ENCODE data around the gene ASIC5. TPM values are rescaled to one million over a fixed set of nuclear protein-coding genes. Genes with fewer than 3 reads are reported as not detected.
A peak's percentile ranks its signal among the peaks of the same experiment; 100 is the strongest.

Gene ASIC5
- total and polyA plus RNA-seq, 11 donors, result not detected

DNA sequence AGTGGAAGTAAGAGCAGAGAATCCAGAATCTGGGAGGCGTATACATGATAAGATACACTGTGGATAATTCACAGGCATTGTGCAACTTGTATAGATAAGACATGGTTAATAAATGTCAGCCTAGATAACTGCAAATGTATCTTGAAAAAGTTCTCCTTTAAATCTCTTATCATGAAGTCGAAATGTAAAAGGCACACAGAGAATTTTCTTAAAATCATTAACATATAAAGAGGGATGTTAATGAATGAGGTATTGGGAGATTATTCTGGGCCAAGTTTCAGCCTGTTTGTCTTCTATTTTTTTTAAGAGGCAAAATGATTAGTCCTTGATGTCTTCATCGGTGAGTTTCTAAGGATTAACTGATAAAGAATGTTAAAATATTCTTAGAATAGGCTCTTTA lies 38.3 kb upstream of the ASIC5 start:
- Histone ChIP-seq H3K36me3 (no peaks in the 10 kb centered on the region), H3K27ac (no peak overlapping the region), H3K27me3 (no peaks in the 10 kb centered on the region), H3K4me1 (peaks cover 0 to 13% (median 0%) of the 10 kb centered on the region in 12 donors), H3K4me3 (no peak overlapping the region), H3K9me3 (no peaks in the 10 kb centered on the region)
- no peak for DNase-seq
- intact Hi-C loops (cut with DNase I), result no loop called here
- TF ChIP-seq, protein P1, sequence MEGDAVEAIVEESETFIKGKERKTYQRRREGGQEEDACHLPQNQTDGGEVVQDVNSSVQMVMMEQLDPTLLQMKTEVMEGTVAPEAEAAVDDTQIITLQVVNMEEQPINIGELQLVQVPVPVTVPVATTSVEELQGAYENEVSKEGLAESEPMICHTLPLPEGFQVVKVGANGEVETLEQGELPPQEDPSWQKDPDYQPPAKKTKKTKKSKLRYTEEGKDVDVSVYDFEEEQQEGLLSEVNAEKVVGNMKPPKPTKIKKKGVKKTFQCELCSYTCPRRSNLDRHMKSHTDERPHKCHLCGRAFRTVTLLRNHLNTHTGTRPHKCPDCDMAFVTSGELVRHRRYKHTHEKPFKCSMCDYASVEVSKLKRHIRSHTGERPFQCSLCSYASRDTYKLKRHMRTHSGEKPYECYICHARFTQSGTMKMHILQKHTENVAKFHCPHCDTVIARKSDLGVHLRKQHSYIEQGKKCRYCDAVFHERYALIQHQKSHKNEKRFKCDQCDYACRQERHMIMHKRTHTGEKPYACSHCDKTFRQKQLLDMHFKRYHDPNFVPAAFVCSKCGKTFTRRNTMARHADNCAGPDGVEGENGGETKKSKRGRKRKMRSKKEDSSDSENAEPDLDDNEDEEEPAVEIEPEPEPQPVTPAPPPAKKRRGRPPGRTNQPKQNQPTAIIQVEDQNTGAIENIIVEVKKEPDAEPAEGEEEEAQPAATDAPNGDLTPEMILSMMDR (IDR thresholded peaks at IDR 0.05), result no peak
- no peak for TF ChIP-seq POLR2A (IDR thresholded peaks at IDR 0.05)
- 45 to 54% (median 51%) methylated on average over 3 of the region's 3 CpGs for WGBS, 4 donors
- no peak for ATAC-seq

DNA sequence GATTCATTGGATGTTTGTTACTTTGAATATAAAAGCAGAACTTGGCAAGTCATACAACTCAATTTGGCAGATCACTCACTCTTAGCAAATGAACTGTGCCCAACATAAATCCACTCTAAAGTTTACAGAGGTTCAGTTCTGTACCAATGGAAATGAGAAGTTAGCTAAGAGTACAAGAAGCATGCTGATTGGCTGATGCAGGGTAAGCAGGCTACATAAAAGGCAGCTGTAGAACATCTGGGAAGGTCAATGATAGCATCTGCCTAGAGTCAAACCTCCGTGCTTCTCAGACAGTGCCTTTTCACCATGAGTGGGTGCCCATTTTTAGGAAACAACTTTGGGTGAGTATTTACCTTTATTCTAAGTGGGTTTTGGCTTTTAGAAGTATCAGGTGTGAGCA lies 37.4 kb upstream of the ASIC5 start, which contains the start of gene TDO2:
TSS of gene TDO2 (plus strand) at position 244 of the 400 bp plus-strand sequence. CDS start at position 307, 63 bp downstream.
- no peak for TF ChIP-seq POLR2A (IDR thresholded peaks at IDR 0.05)
- TF ChIP-seq, protein P1 (IDR thresholded peaks at IDR 0.05), result no peak
- DNase-seq, result no peak
- WGBS, 4 donors, result 38 to 63% (median 52%) methylated on average over 1 of the region's 1 CpG

DNA sequence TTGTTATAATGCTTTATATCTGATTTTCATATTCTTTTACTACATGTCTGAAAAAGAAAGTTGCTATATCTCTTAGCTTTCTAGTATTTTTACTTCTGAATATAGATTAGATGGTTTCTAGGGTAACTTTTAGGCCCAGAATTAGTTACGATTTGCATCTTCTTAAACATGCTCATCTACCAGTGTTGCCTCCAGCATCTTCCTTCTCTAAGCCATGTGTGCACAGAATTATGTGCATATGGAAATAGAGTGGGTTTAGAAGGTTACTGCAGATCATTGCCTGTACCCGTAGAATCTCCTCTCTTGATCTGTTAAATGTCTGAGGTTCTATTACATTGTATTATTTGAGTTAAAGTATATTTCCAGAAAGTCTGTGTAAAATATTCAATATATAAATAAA lies 34.9 kb upstream of the ASIC5 start:
- Histone ChIP-seq H3K9me3 (peaks cover 0 to 14% (median 0%) of the 10 kb centered on the region in 12 donors), H3K4me3 (no peak overlapping the region), H3K27ac (peak overlapping the region in 1 of 12 donors; percentile 33), H3K36me3 (no peaks in the 10 kb centered on the region), H3K27me3 (no peaks in the 10 kb centered on the region), H3K4me1 (peaks cover 0 to 9% (median 0%) of the 10 kb centered on the region in 12 donors)
- no peak for DNase-seq
- intact Hi-C loops (cut with DNase I), result no loop called here
- TF ChIP-seq, protein P1 (IDR thresholded peaks at IDR 0.05), result no peak
- no peak for TF ChIP-seq POLR2A (IDR thresholded peaks at IDR 0.05)
- WGBS, 4 donors, result 85 to 92% (median 87%) methylated on average over 2 of the region's 2 CpGs
- ATAC-seq, result no peak

More for the DNA sequence above, 37.4 kb upstream of the ASIC5 start, which contains the start of gene TDO2:
- intact Hi-C loops (cut with DNase I), result no loop called here
- Histone ChIP-seq H3K4me3 (no peak within 1 kb of the TSS), H3K27ac (no peak within 1 kb of the TSS), H3K9me3 (peaks cover 0 to 6% (median 0%) of the 10 kb centered on the region in 12 donors), H3K27me3 (no peaks in the 10 kb centered on the region), H3K4me1 (peaks cover 0 to 13% (median 0%) of the 10 kb centered on the region in 12 donors), H3K36me3 (no peaks in the 10 kb centered on the region)
- ATAC-seq, result no peak

DNA sequence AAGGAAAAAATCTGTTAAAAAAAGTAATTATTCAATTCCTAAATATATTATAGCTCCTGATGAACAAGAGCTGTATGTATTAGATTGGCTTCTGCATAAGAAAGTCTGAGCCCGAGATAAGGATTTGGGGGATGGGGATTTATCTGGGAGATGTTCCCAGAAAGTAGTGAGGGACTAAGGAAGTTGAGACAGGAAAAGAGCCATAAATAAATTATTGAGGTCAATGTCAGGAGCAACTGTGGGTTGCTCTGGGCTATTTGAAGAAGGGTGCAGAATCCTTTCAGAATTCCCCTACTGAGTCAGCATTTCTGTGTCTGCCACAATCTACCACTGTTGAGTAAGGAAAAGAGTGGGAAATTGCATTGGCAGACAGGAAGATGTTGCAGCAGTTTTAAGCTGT lies 34.3 kb upstream of the ASIC5 start:
- ATAC-seq, result peak in 1 of 4 donors; percentile 20
- 26 to 61% (median 52%) methylated on average over 1 of the region's 1 CpG for WGBS, 4 donors
- peak overlapping the region in 1 of 12 donors; percentile 57 for H3K27ac ChIP-seq

More for the DNA sequence above, 34.3 kb upstream of the ASIC5 start:
- no peak overlapping the region for H3K4me3 ChIP-seq
- intact Hi-C loops (cut with DNase I), result no loop called here
- no peak for DNase-seq
- H3K27me3 ChIP-seq, result no peaks in the 10 kb centered on the region
- no peak for TF ChIP-seq POLR2A (IDR thresholded peaks at IDR 0.05)
- TF ChIP-seq, protein P1 (IDR thresholded peaks at IDR 0.05), result no peak
- H3K9me3 ChIP-seq, result peaks cover 0 to 14% (median 0%) of the 10 kb centered on the region in 12 donors
- peaks cover 0 to 9% (median 0%) of the 10 kb centered on the region in 12 donors for H3K4me1 ChIP-seq
- no peaks in the 10 kb centered on the region for H3K36me3 ChIP-seq

All from heart left ventricle (tissue), 16 donors.